Neural cell (in vitro differentiated cells): Measurements from ENCODE around the gene COA5.

ENCODE experiments used
- CTCF ChIP-seq: fragments of 450-650 bp; IDR thresholded peaks from 2 replicates; pipeline ENCODE4 v1.5.1; 2014; ENCODE audit warnings: antibody characterized with exemption, mild to moderate bottlenecking, moderate library complexity; ENCODE audit not compliant: poor library complexity, severe bottlenecking
- EP300 ChIP-seq: fragments of 450-650 bp; conservative IDR thresholded peaks from 2 replicates; pipeline ENCODE4 v1.6.1; 2014; ENCODE audit warnings: antibody characterized with exemption, mild to moderate bottlenecking, moderate library complexity; ENCODE audit not compliant: poor library complexity, severe bottlenecking
- EZH2 ChIP-seq: fragments of 200-600, 300-800 bp; shearing (Covaris generic), sonication (generic); IDR thresholded peaks from 2 replicates; pipeline ENCODE4 v1.6.1; 2014; ENCODE audit warnings: antibody characterized with exemption, low read length, borderline replicate concordance, mild to moderate bottlenecking; ENCODE audit not compliant: insufficient read depth, poor library complexity, severe bottlenecking
- POLR2AphosphoS5 ChIP-seq: IDR thresholded peaks from 2 replicates; pipeline ENCODE4 v1.6.1; 2012
- RAD21 ChIP-seq: fragments of 450-650 bp; conservative IDR thresholded peaks from 2 replicates; pipeline ENCODE4 v1.6.1; 2014; ENCODE audit warnings: antibody characterized with exemption, mild to moderate bottlenecking, moderate library complexity
- REST ChIP-seq: IDR thresholded peaks from 2 replicates; pipeline ENCODE4 v1.6.1; 2012; ENCODE audit warnings: borderline replicate concordance
- SMC3 ChIP-seq: fragments of 450-650 bp; conservative IDR thresholded peaks from 2 replicates; pipeline ENCODE4 v1.6.1; 2014; ENCODE audit warnings: antibody characterized with exemption, mild to moderate bottlenecking, moderate library complexity; ENCODE audit not compliant: poor library complexity
- TAF1 ChIP-seq: IDR thresholded peaks from 2 replicates; pipeline ENCODE4 v1.6.1; 2012; ENCODE audit warnings: low read depth

- no peak for TF ChIP-seq CTCF
- no peak for TF ChIP-seq EZH2
- no peak for TF ChIP-seq TAF1
- TF ChIP-seq REST, result no peak
- no peak for TF ChIP-seq EP300
- TF ChIP-seq SMC3, result no peak
- TF ChIP-seq POLR2AphosphoS5, result no peak
- no peak for TF ChIP-seq RAD21
Measured at GRCh38 chr2:98576666-98577312, 31.5 kb downstream of the COA5 start.
